ENCODE data around the gene MEAF6. TPM values are rescaled to one million over a fixed set of nuclear protein-coding genes. Genes with fewer than 3 reads are reported as not detected.
"Not testable (repeated sequence)": the region's sequence is repeated elsewhere in the genome, so short reads cannot be mapped to it uniquely, and the experiment has no call there.

Gene MEAF6
- total and polyA plus RNA-seq, 8 donors = 47.7 to 94.7 (median 85.5) TPM

- Histone ChIP-seq H3K27ac (no peak overlapping the region), H3K4me1 (peaks cover 0 to 11% of the 10 kb centered on the region in 2 donors), H3K4me3 (no peak overlapping the region), H3K27me3 (no peaks in the 10 kb centered on the region), H3K36me3 (peaks cover 0 to 29% of the 10 kb centered on the region in 2 donors), H3K9me3 (no peaks in the 10 kb centered on the region)
- ATAC-seq (no peak), DNase-seq (peak in 1 of 4 donors; percentile 33)
- TF ChIP-seq, protein P1, sequence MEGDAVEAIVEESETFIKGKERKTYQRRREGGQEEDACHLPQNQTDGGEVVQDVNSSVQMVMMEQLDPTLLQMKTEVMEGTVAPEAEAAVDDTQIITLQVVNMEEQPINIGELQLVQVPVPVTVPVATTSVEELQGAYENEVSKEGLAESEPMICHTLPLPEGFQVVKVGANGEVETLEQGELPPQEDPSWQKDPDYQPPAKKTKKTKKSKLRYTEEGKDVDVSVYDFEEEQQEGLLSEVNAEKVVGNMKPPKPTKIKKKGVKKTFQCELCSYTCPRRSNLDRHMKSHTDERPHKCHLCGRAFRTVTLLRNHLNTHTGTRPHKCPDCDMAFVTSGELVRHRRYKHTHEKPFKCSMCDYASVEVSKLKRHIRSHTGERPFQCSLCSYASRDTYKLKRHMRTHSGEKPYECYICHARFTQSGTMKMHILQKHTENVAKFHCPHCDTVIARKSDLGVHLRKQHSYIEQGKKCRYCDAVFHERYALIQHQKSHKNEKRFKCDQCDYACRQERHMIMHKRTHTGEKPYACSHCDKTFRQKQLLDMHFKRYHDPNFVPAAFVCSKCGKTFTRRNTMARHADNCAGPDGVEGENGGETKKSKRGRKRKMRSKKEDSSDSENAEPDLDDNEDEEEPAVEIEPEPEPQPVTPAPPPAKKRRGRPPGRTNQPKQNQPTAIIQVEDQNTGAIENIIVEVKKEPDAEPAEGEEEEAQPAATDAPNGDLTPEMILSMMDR (IDR thresholded peaks at IDR 0.05) = no peak
- intact Hi-C loops (cut with DNase I) = no loop called here
Measured at GRCh38 chr1:37560401-37561132, 46.0 kb upstream of the MEAF6 start.

DNA sequence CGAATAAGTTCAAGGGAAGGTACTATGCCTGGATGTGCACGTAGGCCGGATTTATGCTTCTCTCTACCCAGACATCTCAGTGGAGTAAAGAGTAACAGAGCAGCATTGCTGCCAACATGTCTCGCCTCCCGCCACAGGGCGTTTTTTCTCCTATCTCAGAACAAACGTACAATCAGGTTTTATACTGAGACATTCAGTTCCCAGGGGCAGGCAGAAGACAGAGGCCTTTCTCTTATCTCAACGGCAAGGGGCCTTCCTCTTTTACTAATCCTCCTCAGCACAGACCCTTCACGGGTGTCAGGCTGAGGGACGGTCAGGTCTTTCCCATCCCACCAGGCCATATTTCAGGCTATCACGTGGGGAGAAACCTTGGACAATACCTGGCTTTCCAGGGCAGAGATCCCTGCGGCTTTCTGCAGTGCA lies 45.4 kb upstream of the MEAF6 start:
- Histone ChIP-seq H3K36me3 (peaks cover 0 to 23% of the 10 kb centered on the region in 2 donors), H3K4me1 (peaks cover 0 to 11% of the 10 kb centered on the region in 2 donors)
- H3K9me3 ChIP-seq; H3K27ac ChIP-seq; H3K4me3 ChIP-seq; H3K27me3 ChIP-seq; intact Hi-C loops (cut with DNase I); ATAC-seq; DNase-seq: not testable (repeated sequence)

DNA sequence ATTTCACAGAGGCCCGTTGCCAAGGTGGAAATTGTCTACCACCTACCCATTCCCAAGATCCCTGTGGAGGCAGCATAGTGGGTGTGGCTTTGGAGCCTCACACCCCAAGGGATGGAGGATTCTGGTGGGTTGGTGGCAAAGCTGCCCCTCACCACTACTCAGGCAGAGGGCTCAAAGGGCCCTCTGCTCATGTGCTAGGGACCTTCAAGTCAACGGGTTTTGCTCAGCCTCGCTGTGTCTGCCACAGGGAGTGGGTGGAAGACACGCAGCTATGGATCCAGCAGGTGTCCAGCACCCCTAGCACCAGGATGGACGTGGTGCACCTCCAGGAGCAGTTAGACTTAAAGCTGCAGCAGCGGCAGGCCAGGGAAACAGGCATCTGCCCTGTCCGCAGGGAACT lies 44.5 kb upstream of the MEAF6 start:
- peaks cover 0 to 16% of the 10 kb centered on the region in 2 donors for H3K4me1 ChIP-seq
- ATAC-seq (no peak), DNase-seq (no peak)
- H3K9me3 ChIP-seq = no peaks in the 10 kb centered on the region
- peaks cover 0 to 15% of the 10 kb centered on the region in 2 donors for H3K36me3 ChIP-seq
- no peak overlapping the region for H3K4me3 ChIP-seq
- TF ChIP-seq, protein P1 (IDR thresholded peaks at IDR 0.05) = no peak
- no peak overlapping the region for H3K27ac ChIP-seq
- intact Hi-C loops (cut with DNase I) = no loop called here
- H3K27me3 ChIP-seq = no peaks in the 10 kb centered on the region

DNA sequence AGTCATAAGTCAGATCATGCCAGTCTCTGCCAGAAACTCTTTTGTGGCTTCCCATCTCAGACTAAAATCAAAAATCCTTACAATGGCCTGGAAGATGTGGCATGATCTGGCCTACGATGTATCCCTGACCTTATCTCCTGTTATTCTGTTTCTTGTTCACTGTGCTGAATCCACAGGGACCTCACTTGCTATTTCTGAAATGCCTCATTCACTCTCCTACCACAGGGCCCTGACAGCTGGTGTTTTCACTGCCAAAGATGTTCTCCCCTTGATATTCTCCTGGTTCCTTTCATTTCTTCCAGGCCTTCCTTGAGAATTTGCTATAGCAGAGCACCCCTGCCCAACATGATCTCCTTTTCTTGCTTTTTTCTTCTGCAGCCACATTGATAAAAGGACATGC lies 43.8 kb upstream of the MEAF6 start:
- no peaks in the 10 kb centered on the region for H3K9me3 ChIP-seq
- peaks cover 1 to 18% of the 10 kb centered on the region in 2 donors for H3K4me1 ChIP-seq
- no peaks in the 10 kb centered on the region for H3K27me3 ChIP-seq
- intact Hi-C loops (cut with DNase I) = no loop called here
- ATAC-seq (no peak), DNase-seq (no peak)
- TF ChIP-seq, protein P1 (IDR thresholded peaks at IDR 0.05) = no peak
- peaks cover 0 to 14% of the 10 kb centered on the region in 2 donors for H3K36me3 ChIP-seq
- no peak overlapping the region for H3K4me3 ChIP-seq
- no peak overlapping the region for H3K27ac ChIP-seq

- Histone ChIP-seq H3K27ac (peak overlapping the region; percentile 9 to 80), H3K4me3 (peak overlapping the region; percentile 30 to 38), H3K9me3 (no peaks in the 10 kb centered on the region), H3K4me1 (peaks cover 10 to 28% of the 10 kb centered on the region in 2 donors), H3K27me3 (no peaks in the 10 kb centered on the region), H3K36me3 (peaks cover 0 to 6% of the 10 kb centered on the region in 2 donors)
- ATAC-seq (no peak), DNase-seq (no peak)
- TF ChIP-seq, protein P1 (IDR thresholded peaks at IDR 0.05) = no peak
- intact Hi-C loops (cut with DNase I) = no loop called here
Measured at GRCh38 chr1:37557402-37557801, 42.8 kb upstream of the MEAF6 start.

All from left lung (tissue), 10 donors.